Measurements from ENCODE around the gene CD80.

- no peak for TF ChIP-seq POLR2A (IDR thresholded peaks at IDR 0.05)
- TF ChIP-seq, protein P1, sequence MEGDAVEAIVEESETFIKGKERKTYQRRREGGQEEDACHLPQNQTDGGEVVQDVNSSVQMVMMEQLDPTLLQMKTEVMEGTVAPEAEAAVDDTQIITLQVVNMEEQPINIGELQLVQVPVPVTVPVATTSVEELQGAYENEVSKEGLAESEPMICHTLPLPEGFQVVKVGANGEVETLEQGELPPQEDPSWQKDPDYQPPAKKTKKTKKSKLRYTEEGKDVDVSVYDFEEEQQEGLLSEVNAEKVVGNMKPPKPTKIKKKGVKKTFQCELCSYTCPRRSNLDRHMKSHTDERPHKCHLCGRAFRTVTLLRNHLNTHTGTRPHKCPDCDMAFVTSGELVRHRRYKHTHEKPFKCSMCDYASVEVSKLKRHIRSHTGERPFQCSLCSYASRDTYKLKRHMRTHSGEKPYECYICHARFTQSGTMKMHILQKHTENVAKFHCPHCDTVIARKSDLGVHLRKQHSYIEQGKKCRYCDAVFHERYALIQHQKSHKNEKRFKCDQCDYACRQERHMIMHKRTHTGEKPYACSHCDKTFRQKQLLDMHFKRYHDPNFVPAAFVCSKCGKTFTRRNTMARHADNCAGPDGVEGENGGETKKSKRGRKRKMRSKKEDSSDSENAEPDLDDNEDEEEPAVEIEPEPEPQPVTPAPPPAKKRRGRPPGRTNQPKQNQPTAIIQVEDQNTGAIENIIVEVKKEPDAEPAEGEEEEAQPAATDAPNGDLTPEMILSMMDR (IDR thresholded peaks at IDR 0.05), result no peak
Measured at GRCh38 chr3:119500901-119501300, 58.5 kb downstream of the CD80 start.

Measured in ovary (tissue), 3 donors.